Measurements from ENCODE around the gene DAP.

Gene DAP

DNA sequence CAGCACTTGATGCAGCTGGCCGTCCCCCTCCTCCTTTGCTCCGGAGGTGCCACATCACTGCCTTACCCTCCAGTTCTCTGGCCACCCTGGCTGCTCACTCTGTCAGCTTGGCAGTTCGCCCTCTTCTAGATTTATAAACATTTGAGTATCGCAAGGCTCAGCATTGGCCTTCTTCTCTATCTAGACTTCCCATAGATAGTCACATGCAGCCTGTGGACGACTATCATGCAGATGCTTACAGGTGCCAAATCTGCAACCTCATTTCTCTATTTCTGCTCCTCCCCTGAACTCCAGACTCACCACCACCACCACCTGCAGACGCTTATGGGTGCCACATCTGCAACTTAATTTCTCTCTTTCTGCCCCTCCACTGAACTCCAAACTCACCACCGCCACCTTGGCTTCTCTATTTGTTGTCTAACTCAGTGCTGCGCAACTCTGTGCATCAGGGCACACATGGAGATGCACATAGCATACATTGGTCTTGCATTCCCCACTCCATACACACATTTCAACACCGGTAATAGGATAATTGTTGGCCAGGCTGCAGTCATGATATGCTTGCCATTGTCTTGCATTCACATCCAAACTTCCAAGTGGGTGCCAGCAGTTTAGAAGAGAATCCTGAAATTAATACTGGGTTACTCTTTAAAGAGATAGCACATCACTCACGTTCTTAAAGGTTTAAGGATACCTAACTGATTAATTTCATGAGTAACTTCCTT is 1.9 kb upstream of the DAP start:
- in situ Hi-C loops (cut with HindIII; ENCODE audit: low pct_ligation_motif_present, low pct_unique_long_range_greater_than_20kb, low sequenced_read_pairs), result no loop called here
- no peak for DNase-seq

- DNase-seq, result no peak
- in situ Hi-C loops (cut with HindIII; ENCODE audit: low pct_ligation_motif_present, low pct_unique_long_range_greater_than_20kb, low sequenced_read_pairs), result no loop called here
Observed at GRCh38 chr5:10761933-10762775, 1.1 kb upstream of the DAP start.

GRCh38 chr5:10760921-10761184 is 181 bp downstream of the DAP start:
- in situ Hi-C loops (cut with HindIII; ENCODE audit: low pct_ligation_motif_present, low pct_unique_long_range_greater_than_20kb, low sequenced_read_pairs), result no loop called here
- no peak for DNase-seq

DNA sequence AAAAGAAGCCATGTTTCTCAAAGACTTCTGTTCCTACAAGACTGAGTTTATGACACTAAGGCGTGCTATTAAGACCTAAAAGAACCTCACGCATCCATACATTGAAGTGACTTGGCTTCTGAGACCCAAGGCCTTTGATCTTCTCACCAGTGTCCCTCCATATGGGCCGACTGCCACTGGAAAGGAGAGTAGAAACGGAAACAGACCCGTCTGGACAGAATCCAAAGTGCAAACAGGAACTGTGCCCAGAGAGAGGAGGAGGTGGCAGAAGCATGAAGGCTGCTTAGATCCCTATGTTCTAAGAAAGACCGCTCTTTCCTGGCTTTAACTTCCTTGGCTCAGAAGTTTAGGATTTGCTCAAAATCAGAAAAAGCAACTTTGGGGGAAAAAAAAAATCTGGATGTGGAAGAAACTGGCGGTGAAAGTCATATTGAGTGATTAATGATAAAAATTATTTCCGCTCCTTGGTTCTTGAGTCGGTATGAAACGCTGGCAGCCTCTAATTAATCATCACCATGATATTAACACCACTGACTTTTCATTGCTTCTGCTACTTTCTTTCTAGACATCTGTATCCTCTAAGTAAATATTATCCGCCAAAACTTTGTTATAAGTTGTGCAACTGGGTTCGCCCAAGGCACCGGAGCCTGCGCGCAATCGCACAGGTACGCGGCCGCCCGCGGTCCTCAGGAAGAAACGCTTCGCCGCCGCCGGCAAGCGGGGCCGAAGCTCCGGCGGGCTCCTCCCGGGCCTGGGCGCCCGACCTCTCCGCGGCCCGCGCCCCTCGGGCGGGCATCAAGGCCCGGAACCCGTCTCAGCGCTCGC is 726 bp downstream of the DAP start:
- in situ Hi-C loops (cut with HindIII; ENCODE audit: low pct_ligation_motif_present, low pct_unique_long_range_greater_than_20kb, low sequenced_read_pairs), result no loop called here
- DNase-seq, result peak; percentile 53

- DNase-seq, result no peak
- in situ Hi-C loops (cut with HindIII; ENCODE audit: low pct_ligation_motif_present, low pct_unique_long_range_greater_than_20kb, low sequenced_read_pairs), result no loop called here
Observed at GRCh38 chr5:10759111-10759510, 1.9 kb downstream of the DAP start.

DNA sequence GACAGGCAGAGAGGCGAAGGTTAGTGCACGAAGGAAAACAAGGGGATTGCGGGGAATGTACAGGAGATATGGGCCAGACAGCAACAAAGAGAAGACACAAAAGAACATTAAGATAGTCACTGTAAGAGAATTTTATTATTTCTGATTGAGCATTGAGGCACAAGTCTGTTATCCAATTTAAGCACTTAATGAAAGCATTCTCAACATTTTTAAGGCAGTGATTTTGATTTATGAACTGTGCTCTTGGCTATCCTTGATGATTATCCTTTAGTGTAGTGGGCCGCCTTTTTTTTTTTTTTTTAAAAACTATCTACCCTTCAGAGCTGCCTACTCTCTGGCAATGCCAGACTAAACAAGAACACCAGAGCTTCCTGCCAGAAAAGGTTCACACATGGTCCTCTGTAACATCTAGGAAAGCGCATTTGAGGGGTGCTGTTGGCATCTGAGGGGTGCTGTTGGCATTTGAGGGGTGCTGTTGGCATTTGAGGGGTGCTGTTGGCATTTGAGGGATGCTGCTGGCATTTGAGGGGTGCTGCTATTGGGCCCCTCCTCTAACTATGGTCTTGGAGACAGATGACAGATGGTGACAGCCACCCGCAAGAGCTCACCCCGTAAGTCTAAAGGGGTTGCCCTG is 3.0 kb downstream of the DAP start:
- in situ Hi-C loops (cut with HindIII; ENCODE audit: low pct_ligation_motif_present, low pct_unique_long_range_greater_than_20kb, low sequenced_read_pairs), result no loop called here
- no peak for DNase-seq

DNA sequence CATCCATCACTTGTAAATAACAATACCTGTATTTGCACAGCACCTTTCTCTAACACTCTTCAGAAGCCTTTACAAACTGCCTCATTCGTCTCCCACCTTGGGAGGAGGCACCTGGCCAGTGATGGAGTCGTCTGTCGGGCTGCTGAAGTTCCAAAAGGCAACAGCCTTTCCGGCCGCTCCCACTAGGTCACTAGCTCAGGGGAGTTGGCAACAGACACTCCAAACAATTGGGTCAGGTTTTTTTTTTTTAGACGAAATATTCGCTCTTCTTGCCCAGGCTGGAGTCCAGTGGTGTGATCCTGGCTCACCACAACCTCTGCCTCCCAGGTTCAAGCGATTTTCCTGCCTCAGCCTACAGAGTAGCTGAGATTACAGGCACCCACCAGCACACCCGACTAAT is 4.0 kb downstream of the DAP start:
- in situ Hi-C loops (cut with HindIII; ENCODE audit: low pct_ligation_motif_present, low pct_unique_long_range_greater_than_20kb, low sequenced_read_pairs), result no loop called here
- no peak for DNase-seq

DNA sequence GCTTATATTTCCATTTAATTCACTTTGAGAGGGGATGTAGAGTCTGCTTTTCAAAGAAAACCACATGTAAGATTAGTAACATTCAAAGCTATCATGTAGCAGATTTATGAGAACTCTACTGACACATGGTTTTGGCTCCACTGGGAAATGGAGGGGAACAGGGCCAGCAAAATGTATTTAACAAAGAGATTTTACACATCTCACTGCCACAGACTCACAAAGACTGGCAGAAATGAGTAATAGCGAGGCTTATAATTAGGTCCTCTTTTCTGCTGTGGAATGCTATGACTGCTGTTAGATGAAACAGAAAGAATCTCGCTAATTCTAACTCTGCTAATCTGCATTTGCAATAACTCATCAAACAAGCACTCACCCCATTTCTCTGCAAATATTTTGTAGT is 4.5 kb downstream of the DAP start:
- in situ Hi-C loops (cut with HindIII; ENCODE audit: low pct_ligation_motif_present, low pct_unique_long_range_greater_than_20kb, low sequenced_read_pairs), result no loop called here
- no peak for DNase-seq

- in situ Hi-C loops (cut with HindIII; ENCODE audit: low pct_ligation_motif_present, low pct_unique_long_range_greater_than_20kb, low sequenced_read_pairs), result no loop called here
- DNase-seq, result no peak
Observed at GRCh38 chr5:10753178-10753577, 7.9 kb downstream of the DAP start.

GRCh38 chr5:10752451-10752850 is 8.6 kb downstream of the DAP start:
- in situ Hi-C loops (cut with HindIII; ENCODE audit: low pct_ligation_motif_present, low pct_unique_long_range_greater_than_20kb, low sequenced_read_pairs), result no loop called here
- DNase-seq, result no peak

GRCh38 chr5:10750909-10751308 is 10.1 kb downstream of the DAP start:
- in situ Hi-C loops (cut with HindIII; ENCODE audit: low pct_ligation_motif_present, low pct_unique_long_range_greater_than_20kb, low sequenced_read_pairs), result no loop called here
- DNase-seq, result no peak

GRCh38 chr5:10747678-10748622 is 13.1 kb downstream of the DAP start:
- in situ Hi-C loops (cut with HindIII; ENCODE audit: low pct_ligation_motif_present, low pct_unique_long_range_greater_than_20kb, low sequenced_read_pairs), result no loop called here
- peak; percentile 50 for DNase-seq

DNA sequence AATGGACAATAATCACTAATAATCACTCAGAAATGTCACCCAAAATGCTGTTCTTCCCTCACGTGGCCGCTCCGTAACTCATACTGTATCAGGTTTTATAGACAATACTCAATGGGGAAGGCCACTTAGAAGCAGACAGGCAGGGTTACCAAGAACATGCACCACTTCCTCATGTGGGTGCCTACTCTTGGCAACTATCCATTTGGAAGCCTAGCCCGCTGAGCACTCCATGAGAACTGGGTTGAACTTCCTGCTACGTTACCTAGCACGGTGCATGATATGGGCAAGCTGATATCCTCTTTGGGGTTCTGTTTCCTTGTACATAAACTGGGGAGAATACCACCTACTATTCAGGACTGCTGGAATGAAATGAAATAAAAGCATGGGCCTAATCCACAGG is 14.3 kb downstream of the DAP start:
- in situ Hi-C loops (cut with HindIII; ENCODE audit: low pct_ligation_motif_present, low pct_unique_long_range_greater_than_20kb, low sequenced_read_pairs), result no loop called here
- DNase-seq, result no peak

GRCh38 chr5:10745133-10745532 is 15.9 kb downstream of the DAP start:
- no peak for DNase-seq
- in situ Hi-C loops (cut with HindIII; ENCODE audit: low pct_ligation_motif_present, low pct_unique_long_range_greater_than_20kb, low sequenced_read_pairs), result no loop called here

- in situ Hi-C loops (cut with HindIII; ENCODE audit: low pct_ligation_motif_present, low pct_unique_long_range_greater_than_20kb, low sequenced_read_pairs), result no loop called here
- no peak for DNase-seq
Observed at GRCh38 chr5:10744681-10745080, 16.4 kb downstream of the DAP start.

DNA sequence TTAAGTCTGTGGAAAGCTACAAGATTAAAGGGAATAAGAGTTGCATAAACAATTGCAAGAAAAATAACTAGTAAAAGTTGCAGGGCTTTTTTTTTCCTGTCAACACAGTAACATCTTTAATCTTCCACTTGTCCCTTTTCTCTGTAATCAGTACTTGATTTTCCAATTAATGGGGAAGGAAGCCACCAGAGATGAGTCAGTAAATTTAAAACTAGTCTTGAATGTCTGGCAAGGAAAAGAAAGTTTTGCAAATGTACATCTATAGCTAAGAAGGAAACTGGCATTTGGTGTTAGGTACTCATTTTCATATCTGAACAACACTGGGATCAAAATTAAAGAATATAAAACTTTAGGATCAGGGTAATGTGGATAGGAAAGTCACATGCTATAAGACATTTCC is 17.1 kb downstream of the DAP start:
- in situ Hi-C loops (cut with HindIII; ENCODE audit: low pct_ligation_motif_present, low pct_unique_long_range_greater_than_20kb, low sequenced_read_pairs), result no loop called here
- DNase-seq, result no peak

DNA sequence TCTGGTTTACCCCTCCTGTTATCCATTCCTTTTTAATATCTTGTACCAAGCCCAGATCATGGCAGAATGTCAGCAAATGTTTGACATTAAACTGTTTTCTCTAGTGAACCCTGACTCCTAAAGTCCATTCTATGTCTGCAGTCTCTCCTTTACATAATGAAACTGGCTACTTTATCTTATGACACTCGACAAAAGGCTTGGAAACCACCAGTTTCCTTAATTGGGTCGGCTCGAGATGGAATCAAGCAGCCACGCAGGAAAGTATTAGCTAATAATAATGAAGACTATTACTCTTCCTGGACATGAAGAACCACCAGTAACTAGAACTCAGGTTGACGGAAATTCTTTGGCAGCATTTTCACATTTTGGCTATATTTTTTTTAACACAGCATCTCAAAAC is 17.5 kb downstream of the DAP start:
- in situ Hi-C loops (cut with HindIII; ENCODE audit: low pct_ligation_motif_present, low pct_unique_long_range_greater_than_20kb, low sequenced_read_pairs), result no loop called here
- no peak for DNase-seq

GRCh38 chr5:10741661-10742060 is 19.4 kb downstream of the DAP start:
- in situ Hi-C loops (cut with HindIII; ENCODE audit: low pct_ligation_motif_present, low pct_unique_long_range_greater_than_20kb, low sequenced_read_pairs), result no loop called here
- DNase-seq, result no peak

All from ACHN (cell line).